GM18511 (cell line): ENCODE data around the gene CAPG.
"Not testable (repeated sequence)": the region's sequence is repeated elsewhere in the genome, so short reads cannot be mapped to it uniquely, and the experiment has no call there.

Experiments used
- ATAC-seq: cut with Tn5 transposase; IDR thresholded peaks from one replicate; pipeline ENCODE4 v1.9.1; 2021; ENCODE audit warnings: mild to moderate bottlenecking, moderate library complexity; ENCODE audit not compliant: unreplicated experiment

CAPG gene

GRCh38 chr2:85421260-85422071, 11.3 kb upstream of the CAPG start:
- no peak for ATAC-seq

DNA sequence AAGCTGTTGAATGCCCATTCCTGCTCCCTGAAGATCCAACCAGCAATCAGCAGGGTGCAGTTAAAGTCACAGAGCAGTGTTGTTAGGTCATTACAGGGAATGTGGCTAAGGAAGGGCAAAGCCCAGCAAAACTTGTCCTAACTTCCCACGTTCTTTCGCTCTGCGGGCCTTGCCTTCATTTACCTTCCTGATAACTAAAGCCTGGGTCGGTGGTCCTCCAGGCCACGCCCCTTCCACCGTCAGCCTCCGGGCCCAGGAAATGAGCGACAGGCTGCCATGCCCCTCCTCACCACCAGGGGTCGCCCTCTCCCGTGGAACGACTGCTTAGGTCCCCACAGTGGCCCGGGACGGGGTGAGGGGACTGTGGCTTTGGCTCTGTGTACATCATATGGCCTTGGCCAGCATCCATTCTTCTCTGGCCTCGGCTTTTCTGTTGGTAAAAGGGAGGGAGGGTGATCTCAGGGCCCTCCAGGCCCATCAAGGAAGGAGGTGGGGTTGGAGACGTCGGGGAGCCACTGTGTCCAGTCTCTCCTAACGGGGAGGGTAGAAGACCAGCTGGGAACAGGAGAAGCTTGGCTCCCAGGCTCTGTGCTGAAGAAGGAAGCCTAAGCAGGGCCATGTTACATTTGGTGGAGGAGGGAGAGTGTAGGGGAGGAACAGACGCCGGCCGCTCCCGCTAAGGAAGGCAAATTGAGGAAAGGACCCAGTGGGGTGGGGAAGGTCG, 10.5 kb upstream of the CAPG start:
- peak; percentile 70 for ATAC-seq

GRCh38 chr2:85419009-85419675, 9.0 kb upstream of the CAPG start:
- ATAC-seq: no peak

DNA sequence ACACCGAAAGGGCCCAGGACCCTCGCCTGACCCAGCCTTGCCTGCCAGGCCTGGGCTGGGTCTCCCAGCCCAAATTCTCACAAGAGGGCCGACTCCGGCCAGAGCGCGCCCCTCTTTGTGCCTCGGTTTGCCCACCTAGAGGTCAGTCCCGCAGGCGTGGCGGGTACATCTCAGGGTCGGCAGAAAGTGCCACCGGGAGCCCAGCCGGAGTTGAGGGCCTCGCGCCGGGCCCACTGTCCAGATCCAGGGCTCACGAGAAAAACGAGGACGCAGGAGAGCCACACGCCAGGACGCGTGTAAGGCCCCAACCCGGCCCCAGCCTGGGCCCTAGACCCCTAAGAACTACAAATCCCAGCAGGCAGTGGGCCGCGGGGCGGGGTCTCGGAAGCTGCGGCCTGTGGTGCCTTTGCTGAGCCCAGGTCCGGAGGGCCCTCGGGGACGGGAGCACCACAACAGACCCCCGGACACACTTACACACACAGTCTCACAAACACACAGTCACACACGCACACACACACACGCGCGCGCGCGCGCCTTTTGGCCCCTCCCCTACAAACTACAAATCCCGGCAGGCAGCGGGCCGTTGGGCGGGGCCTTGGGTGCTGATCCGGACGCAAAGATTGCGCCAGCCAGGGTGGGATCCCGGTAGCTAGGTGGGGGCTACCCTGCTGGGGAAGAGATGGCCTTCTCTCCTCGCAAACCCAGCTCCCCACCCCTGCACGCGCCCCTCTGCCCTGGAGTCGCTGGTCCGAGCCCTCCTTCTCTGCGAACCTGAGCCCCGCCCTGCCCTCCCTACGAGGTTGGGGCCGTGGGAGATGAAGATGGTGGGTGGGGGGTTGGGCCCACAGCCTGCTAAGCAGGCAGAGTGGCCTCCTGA, 8.2 kb upstream of the CAPG start, which contains the start of gene SH2D6:
Gene SH2D6, plus strand, starts transcription at position 583 of the 877 bp plus-strand sequence. CDS start 10,752 bp downstream, outside the sequence.
- peak; percentile 87 for ATAC-seq

- ATAC-seq: no peak
Measured at GRCh38 chr2:85415980-85416650, 5.9 kb upstream of the CAPG start.

- ATAC-seq: no peak
Measured at GRCh38 chr2:85414761-85415553, 4.8 kb upstream of the CAPG start.

GRCh38 chr2:85414421-85414759, 4.2 kb upstream of the CAPG start:
- ATAC-seq: not testable (repeated sequence)

GRCh38 chr2:85413592-85414420, 3.6 kb upstream of the CAPG start:
- ATAC-seq: no peak

- no peak for ATAC-seq
Measured at GRCh38 chr2:85411405-85411748, 1.2 kb upstream of the CAPG start.

DNA sequence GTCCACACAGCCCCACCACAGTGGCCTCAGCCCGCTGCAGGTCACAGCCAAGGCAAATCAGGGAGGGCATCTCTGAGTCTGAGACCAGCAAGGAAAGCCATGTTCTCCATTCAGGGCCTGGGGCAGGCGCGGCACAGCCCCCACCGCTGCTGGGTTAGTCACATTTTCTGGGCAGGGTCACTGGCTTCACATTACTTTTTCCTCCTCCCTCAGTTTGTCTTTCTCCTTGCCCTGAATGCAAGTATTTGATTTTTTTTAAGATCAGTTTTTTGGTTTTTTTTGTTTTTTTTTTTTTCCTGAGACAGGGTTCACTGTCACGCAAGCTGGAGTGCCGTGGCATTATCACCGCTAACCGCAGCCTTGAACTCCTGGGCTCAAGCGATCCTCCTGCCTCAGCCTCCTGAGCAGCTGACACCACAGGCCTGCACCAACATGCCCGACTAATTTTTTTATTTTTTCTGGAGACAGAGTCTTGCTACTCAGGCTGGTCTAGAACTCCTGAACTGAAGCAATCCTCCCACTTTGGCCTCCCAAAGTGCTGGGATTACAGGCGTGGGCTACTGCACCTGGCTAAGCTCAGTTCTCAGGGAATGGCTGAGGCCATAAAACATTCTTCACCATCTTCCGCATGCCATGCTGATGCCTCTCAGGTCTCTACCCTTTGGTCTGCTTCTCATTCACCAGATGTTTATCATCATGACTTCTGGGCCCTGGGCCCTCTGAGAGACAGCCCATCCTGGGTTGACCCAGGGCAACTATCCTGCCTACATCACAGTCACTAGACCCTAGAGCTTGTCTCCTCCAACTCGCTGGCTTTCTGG, 628 bp upstream of the CAPG start:
- no peak for ATAC-seq

DNA sequence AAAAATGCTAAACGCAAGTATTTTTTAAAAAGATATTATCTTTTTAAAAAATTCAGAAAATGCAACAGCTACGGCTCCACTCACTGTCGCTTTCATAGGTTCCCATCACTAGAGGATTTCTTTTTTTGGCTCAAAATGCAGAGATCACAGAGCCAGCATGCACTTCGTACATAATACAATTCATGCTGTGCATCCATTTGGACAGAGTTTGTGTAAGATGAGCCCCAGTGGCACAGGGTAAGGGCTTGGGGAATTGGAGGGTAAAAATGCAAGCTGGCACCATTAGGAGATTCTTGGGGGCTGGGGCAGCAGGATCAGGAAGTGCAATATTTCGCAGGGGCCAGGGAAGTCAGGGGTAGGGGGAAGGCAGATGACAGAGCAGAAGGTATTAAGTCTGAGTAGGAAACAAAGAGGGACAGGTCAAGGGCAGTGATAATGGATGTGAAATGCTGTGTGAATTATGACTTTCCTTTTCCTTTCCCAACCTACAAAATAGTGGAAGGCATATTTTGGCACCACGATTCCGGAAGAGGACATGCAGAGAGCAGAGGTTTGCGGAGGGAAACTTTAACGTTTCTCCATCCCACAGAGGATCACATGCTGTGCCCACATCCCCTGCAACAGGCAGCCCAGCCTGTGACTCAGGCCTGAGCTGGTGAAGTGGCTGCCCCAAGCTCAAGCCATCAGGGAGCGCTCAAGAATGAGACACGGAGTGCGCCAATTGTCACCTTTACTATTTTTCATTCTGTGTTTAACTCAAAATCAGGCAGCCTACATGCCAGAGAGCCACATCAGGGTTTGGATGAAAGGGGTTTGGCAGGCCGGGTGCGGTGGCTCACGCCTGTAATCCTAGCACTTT, 4.7 kb downstream of the CAPG start:
- ATAC-seq: peak; percentile 35

DNA sequence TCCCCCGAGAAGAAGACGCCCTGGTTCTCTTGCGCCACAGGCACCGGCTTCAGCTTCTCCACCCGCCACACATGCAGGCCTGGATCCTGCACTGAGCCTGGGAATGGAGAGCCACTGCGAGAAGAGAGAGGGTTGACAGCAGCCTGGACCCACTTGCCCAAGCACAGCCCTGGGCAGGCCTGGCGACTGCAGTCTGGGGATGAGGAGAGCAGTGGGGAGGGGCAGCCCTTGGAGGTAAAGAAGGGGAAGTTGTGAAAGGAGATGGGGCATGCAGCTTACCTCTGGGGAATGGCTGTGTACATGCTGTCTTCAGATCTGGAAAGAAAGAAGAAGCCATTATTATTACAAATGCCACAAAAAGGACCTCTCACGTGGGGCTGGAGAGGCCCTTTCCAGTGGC, 8.3 kb downstream of the CAPG start:
- ATAC-seq: no peak

- ATAC-seq: no peak
Measured at GRCh38 chr2:85401464-85401805, 8.7 kb downstream of the CAPG start.

GRCh38 chr2:85400541-85401463, 9.4 kb downstream of the CAPG start:
- no peak for ATAC-seq

- no peak for ATAC-seq
Measured at GRCh38 chr2:85400023-85400422, 10.1 kb downstream of the CAPG start.

- no peak for ATAC-seq
Measured at GRCh38 chr2:85399183-85399455, 11.0 kb downstream of the CAPG start.
